NCI-H2196 (cell line): ENCODE data around the gene ZNF586.
"Not testable (repeated sequence)": the region's sequence is repeated elsewhere in the genome, so short reads cannot be mapped to it uniquely, and the experiment has no call there.

ENCODE experiments used
- DNase-seq: peaks from one replicate; lab custom pipeline; 2025; ENCODE audit not compliant: unreplicated experiment; lab: John Stamatoyannopoulos, UW

The ZNF586 gene

GRCh38 chr19:57821501-57821900 is 52.0 kb downstream of the ZNF586 start:
- DNase-seq: not testable (repeated sequence)

DNA sequence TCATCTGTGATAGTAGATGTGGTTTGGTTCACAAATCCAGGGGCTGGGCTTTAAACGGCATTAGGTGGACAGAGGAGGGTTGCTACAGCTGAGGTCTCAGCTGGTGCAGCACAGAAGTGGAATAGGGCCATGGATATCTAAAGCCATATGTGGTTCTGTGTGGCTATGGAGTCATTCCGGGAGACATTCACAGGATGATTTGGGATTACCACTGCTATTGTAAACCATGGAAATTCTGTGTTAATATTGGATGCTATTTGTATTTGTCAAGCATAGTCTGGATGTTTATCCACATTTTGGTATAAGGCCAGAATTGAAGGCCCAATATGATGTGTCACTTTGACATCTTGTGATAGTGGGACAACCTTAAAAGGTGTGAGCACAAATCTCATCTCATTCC is 53.7 kb downstream of the ZNF586 start:
- DNase-seq: not testable (repeated sequence)

DNA sequence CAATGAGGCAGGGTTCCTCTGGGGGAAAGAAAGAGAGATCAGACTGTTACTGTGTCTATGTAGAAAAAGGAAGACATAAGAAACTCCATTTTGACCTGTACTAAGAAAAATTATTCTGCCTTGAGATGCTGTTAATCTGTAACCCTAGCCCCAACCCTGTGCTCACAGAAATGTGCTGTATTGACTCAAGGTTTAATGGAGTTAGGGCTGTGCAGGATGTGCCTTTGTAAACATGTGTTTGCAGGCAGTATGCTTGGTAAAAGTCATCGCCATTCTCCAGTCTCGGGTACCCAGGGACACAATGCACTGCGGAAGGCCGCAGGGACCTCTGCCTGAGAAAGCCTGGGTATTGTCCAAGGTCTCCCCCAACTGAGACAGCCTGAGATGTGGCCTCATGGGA is 54.1 kb downstream of the ZNF586 start:
- not testable (repeated sequence) for DNase-seq

GRCh38 chr19:57825511-57825910 is 56.0 kb downstream of the ZNF586 start:
- no peak for DNase-seq

- DNase-seq: no peak
Observed at GRCh38 chr19:57829316-57829715, 59.8 kb downstream of the ZNF586 start.

- no peak for DNase-seq
Observed at GRCh38 chr19:57830071-57830602, 60.7 kb downstream of the ZNF586 start, which contains the start of gene ZNF587B. ZNF587B (plus strand) TSS chr19:57830299; CDS start chr19:57830529, 230 bp downstream.
